Esophagus squamous epithelium (tissue), 5 donors: ENCODE data around the gene WDFY1. TPM values are rescaled to one million over a fixed set of nuclear protein-coding genes. Genes with fewer than 3 reads are reported as not detected.
"Not testable (repeated sequence)": the region's sequence is repeated elsewhere in the genome, so short reads cannot be mapped to it uniquely, and the experiment has no call there.

Source experiments
- DNase-seq: peaks from one replicate; lab custom pipeline; 2025; lab: John Stamatoyannopoulos, UW
- H3K27ac ChIP-seq, 4 donors: fragments of 200-600 bp; sonication (generic); one replicate each; pipeline ENCODE4 v1.5.1; 2016 to 2019; ENCODE audit warnings: mild to moderate bottlenecking in 1 of 4
- H3K27me3 ChIP-seq, 4 donors: fragments of 200-600 bp; sonication (generic); 1 replicate in 3 of 4; 2 replicates in 1 of 4; pipeline versions ENCODE4 v1.5.1 to v1.6.0; 2017 to 2021; ENCODE audit warnings: antibody characterized with exemption in 1 of 4
- H3K36me3 ChIP-seq, 3 donors: fragments of 200-600 bp; sonication (generic); one replicate each; pipeline ENCODE4 v1.5.1; 2016 to 2019
- H3K4me1 ChIP-seq, 3 donors: fragments of 200-600 bp; sonication (generic); one replicate each; pipeline ENCODE4 v1.5.1; 2017 to 2019
- H3K4me3 ChIP-seq, 4 donors: fragments of 200-600 bp; sonication (generic); 1 replicate in 3 of 4; 2 replicates in 1 of 4; pipeline ENCODE4 v1.5.1; 2016 to 2019; ENCODE audit warnings: mild to moderate bottlenecking in 2 of 4, moderate library complexity in 1 of 4
- H3K9me3 ChIP-seq, 3 donors: fragments of 200-600 bp; sonication (generic); one replicate each; pipeline ENCODE4 v1.5.1; 2016 to 2019
- POLR2A ChIP-seq, 4 donors: fragments of 450-650 bp; IDR thresholded peaks; one replicate each; pipeline ENCODE4 v1.6.1; 2017; ENCODE audit warnings: antibody characterized with exemption in 4 of 4, mild to moderate bottlenecking in 4 of 4, moderate library complexity in 3 of 4
- WGBS, 2 donors: methylation state at CpG; one replicate each; pipeline ENCODE4 v1.1.5; 2018; 5-methylcytosine and 5-hydroxymethylcytosine counted together
- intact Hi-C: fragments of 100-400 bp; cut with DNase I; formaldehyde crosslinking; loops from one replicate; pipeline ENCODE4 v1.15.0; 2022
- total RNA-seq, 4 donors: library from RNA; depleted of rRNA; stranded (reverse); fragments of >200 nt; gene quantifications; one replicate each; pipeline ENCODE4 v1.1.0, GENCODE V29; 2016
- TF ChIP-seq, protein P1 (sequence below), 6 experiments: fragments of 450-650 bp in 4 of 6; fragments of 200-600 bp in 2 of 6; sonication (generic) in 2 of 6; IDR thresholded peaks; one replicate each; pipeline ENCODE4 v1.5.1; 2016 to 2019; ENCODE audit warnings: antibody characterized with exemption in 6 of 6, mild to moderate bottlenecking in 4 of 6, moderate library complexity in 4 of 6
- donor health status: DM: yes; HTN: yes; CAD: no.

Gene WDFY1
- total RNA-seq, 4 donors from 2014 or later = 13.8 to 36.4 (median 21.3) TPM

DNA sequence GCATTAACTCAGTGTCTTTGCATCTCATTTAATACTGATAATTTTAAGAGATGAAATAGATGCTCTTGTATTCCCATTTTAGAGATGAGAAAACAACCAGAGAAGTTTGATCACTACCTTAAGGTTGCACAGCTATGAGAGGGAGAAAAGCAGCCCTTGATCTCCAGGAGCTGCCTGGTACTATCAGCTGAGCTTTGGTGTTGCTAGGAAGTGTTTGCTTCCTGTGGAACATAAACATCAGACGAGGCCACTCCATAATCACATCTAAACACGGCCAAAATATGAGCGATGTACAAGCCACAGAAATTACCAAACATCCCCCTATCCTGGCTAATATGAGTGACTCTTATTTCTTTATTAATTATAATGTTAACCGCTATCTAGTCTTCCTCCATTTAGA is 620 bp upstream of the WDFY1 start:
- Histone ChIP-seq H3K27ac (peak overlapping the region in 1 of 4 donors; percentile 95), H3K27me3 (no peaks in the 10 kb centered on the region), H3K4me1 (peaks cover 8 to 60% (median 20%) of the 10 kb centered on the region in 3 donors), H3K9me3 (no peaks in the 10 kb centered on the region), H3K4me3 (peak overlapping the region in 3 of 4 donors; percentile 81 to 98 (median 96)), H3K36me3 (no peaks in the 10 kb centered on the region)
- WGBS, 2 donors = 56 to 61% methylated on average over 4 of the region's 4 CpGs
- no peak for TF ChIP-seq POLR2A (IDR thresholded peaks at IDR 0.05)
- TF ChIP-seq, protein P1, sequence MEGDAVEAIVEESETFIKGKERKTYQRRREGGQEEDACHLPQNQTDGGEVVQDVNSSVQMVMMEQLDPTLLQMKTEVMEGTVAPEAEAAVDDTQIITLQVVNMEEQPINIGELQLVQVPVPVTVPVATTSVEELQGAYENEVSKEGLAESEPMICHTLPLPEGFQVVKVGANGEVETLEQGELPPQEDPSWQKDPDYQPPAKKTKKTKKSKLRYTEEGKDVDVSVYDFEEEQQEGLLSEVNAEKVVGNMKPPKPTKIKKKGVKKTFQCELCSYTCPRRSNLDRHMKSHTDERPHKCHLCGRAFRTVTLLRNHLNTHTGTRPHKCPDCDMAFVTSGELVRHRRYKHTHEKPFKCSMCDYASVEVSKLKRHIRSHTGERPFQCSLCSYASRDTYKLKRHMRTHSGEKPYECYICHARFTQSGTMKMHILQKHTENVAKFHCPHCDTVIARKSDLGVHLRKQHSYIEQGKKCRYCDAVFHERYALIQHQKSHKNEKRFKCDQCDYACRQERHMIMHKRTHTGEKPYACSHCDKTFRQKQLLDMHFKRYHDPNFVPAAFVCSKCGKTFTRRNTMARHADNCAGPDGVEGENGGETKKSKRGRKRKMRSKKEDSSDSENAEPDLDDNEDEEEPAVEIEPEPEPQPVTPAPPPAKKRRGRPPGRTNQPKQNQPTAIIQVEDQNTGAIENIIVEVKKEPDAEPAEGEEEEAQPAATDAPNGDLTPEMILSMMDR (IDR thresholded peaks at IDR 0.05) = no peak
- DNase-seq = no peak
- intact Hi-C loops = no loop called here

DNA sequence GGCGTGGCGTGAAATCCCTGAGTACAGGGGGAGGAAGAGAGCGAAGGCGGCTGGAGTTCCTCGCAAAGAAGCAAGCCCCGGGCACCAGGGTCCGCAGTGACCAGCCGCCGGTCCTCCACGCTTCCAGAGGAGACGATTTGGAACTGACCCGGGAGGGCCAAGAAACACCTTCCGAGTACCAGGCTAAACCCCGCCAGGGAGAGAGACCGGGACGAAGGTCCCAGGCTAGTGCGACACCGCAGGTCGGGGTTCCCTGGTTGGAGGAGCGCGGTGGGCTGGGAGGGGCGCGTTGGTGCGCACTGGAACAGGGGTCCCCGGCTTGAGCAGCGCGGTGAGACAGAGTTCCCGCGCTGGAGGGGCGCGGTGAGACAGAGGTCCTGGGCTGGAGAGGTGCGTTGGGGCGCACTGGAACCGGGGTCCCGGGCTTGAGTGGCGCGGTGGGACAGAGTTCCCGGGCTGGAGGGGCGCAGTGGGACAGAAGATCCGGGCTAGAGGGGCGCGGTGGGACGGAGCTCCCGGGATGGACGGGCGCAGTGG is 901 bp downstream of the WDFY1 start:
- Histone ChIP-seq H3K36me3 (peaks cover 0 to 5% (median 0%) of the 10 kb centered on the region in 3 donors), H3K27ac (peak overlapping the region; percentile 87 to 95 (median 92)), H3K9me3 (no peaks in the 10 kb centered on the region), H3K4me1 (peaks cover 8 to 61% (median 20%) of the 10 kb centered on the region in 3 donors), H3K4me3 (peak overlapping the region; percentile 79 to 98 (median 88)), H3K27me3 (no peaks in the 10 kb centered on the region)
- DNase-seq = no peak
- intact Hi-C loops = no loop called here
- no peak for TF ChIP-seq POLR2A (IDR thresholded peaks at IDR 0.05)
- TF ChIP-seq, protein P1 (IDR thresholded peaks at IDR 0.05) = no peak
- WGBS, 2 donors = 1 to 2% methylated on average over 8 to 22 of the region's 46 CpGs

DNA sequence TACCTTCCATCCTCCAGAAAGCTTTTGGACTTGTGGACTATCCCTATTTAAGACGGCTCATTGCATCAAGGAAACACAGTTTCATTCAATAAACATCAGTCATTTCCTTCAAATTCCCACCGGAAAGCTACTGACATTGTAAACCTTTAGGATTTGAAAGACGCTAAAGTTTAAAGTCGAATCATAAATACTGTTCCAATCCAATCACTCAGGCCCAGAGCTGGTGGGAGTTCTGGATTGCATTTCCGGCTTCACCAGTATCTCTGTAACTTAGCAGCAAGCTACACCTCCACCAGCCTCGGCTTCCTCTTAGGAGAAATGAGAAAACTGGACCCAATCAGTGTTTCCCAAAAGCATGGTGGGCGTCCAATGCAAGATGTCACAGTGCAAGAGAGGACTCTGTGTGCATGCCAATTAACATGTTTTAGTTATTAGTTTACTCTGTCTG is 1.6 kb downstream of the WDFY1 start:
- peaks cover 0 to 5% (median 0%) of the 10 kb centered on the region in 3 donors for H3K36me3 ChIP-seq
- DNase-seq = no peak
- H3K4me1 ChIP-seq = peaks cover 8 to 66% (median 20%) of the 10 kb centered on the region in 3 donors
- intact Hi-C loops = no loop called here
- H3K27ac ChIP-seq = peak overlapping the region in 3 of 4 donors; percentile 30 to 95 (median 89)
- no peaks in the 10 kb centered on the region for H3K9me3 ChIP-seq
- no peak for TF ChIP-seq POLR2A (IDR thresholded peaks at IDR 0.05)
- TF ChIP-seq, protein P1 (IDR thresholded peaks at IDR 0.05) = no peak
- WGBS, 2 donors = 6 to 12% methylated on average over 7 of the region's 7 CpGs
- peak overlapping the region in 3 of 4 donors; percentile 81 to 98 (median 96) for H3K4me3 ChIP-seq
- no peaks in the 10 kb centered on the region for H3K27me3 ChIP-seq

DNA sequence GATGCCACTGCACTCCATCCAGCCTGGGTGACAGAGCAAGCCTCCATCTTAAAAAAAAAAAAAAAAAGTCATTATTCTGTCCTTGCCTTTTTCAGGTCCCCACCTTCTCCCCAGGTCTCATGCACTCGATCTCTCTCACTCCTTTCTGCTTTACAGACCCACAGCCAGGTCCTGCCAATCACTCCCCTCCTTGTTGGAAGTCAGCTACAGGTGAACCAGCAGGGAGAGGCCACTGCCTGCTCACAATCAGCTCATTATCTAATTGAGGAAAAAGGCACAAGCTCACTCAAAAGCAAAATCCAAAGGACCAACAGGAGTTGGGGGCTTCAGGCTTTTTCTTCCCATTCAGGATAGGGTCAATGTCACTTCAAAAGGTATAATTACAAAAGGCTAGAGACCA is 2.0 kb downstream of the WDFY1 start:
- no peaks in the 10 kb centered on the region for H3K27me3 ChIP-seq
- H3K9me3 ChIP-seq = no peaks in the 10 kb centered on the region
- H3K4me1 ChIP-seq = peaks cover 8 to 69% (median 20%) of the 10 kb centered on the region in 3 donors
- DNase-seq = no peak
- intact Hi-C loops = no loop called here
- TF ChIP-seq, protein P1 (IDR thresholded peaks at IDR 0.05) = no peak
- no peak for TF ChIP-seq POLR2A (IDR thresholded peaks at IDR 0.05)
- 54 to 77% methylated on average over 1 of the region's 1 CpG for WGBS, 2 donors
- peak overlapping the region in 2 of 4 donors; percentile 30 to 95 for H3K27ac ChIP-seq
- peak overlapping the region in 3 of 4 donors; percentile 81 to 98 (median 96) for H3K4me3 ChIP-seq
- peaks cover 0 to 5% (median 0%) of the 10 kb centered on the region in 3 donors for H3K36me3 ChIP-seq

DNA sequence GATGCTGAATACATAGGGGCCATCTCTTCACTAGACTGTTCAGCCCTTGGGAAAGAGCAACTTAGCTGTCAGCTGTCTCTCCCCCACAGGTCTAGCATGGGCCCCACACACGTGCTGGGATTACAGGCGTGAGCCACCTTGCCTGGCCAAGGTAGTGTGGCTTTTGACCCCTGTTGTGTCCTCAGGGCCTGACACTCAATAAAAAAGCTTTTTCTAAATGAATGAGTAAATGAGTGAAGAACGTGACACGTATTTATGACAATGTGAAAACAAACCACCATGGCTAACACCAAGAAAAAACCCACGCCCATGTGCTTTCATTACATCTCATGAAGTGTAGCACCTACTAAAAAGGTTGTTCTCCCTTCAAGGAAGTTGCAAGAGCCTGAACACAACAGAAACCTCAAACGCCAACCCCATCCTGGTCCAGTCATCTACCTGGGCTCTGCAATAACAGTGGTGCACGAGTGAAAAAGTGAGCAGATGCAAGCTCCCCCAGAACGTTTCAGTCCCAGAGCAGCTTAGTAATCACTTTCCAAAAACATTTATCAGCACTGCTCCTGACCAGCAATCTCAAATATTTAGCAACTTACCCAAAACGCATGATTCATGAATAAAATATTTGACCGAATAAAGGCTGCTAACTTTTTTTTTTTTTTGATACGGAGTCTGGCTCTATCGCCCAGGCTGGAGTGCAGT is 3.4 kb downstream of the WDFY1 start:
- Histone ChIP-seq H3K4me1 (peaks cover 8 to 76% (median 32%) of the 10 kb centered on the region in 3 donors), H3K4me3 (no peak overlapping the region), H3K27me3 (no peaks in the 10 kb centered on the region), H3K36me3 (peaks cover 0 to 5% (median 0%) of the 10 kb centered on the region in 3 donors), H3K27ac (peak overlapping the region in 1 of 4 donors; percentile 14), H3K9me3 (no peaks in the 10 kb centered on the region)
- 37 to 41% methylated on average over 10 to 11 of the region's 12 CpGs for WGBS, 2 donors
- no peak for DNase-seq
- intact Hi-C loops = no loop called here
- TF ChIP-seq, protein P1 (IDR thresholded peaks at IDR 0.05) = no peak
- no peak for TF ChIP-seq POLR2A (IDR thresholded peaks at IDR 0.05)

DNA sequence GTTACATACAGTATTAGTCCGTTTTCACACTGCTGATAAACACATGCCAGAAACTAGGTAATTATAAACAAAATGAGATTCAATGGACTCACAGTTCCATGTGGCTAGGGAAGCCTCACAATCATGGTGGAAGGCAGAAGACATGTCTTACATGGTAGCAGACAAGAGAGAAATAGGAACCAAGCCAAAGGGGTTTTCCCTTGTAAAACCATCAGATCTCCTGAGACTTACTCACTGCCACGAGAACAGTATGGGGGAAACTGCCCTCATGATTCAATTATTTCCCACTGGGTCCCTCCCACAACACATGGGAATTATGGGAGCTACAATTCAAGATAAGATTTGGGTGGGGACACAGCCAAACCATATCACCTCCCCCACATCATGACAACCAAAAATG is 5.7 kb downstream of the WDFY1 start:
- H3K27me3 ChIP-seq, H3K27ac ChIP-seq, H3K4me3 ChIP-seq, intact Hi-C loops, DNase-seq, H3K36me3 ChIP-seq, H3K9me3 ChIP-seq: not testable (repeated sequence)
- WGBS, 2 donors = 38 to 48% methylated on average over 2 of the region's 2 CpGs
- peaks cover 8 to 86% (median 42%) of the 10 kb centered on the region in 3 donors for H3K4me1 ChIP-seq
